H9 (cell line): Measurements from ENCODE around the gene MYO15A. TPM values are rescaled to one million over a fixed set of nuclear protein-coding genes. Genes with fewer than 3 reads are reported as not detected.

ENCODE experiments used
- DNase-seq: peaks from one replicate; pipeline ENCODE4 v3.0.0-alpha.2; 2017
- H2AFZ ChIP-seq: one replicate; pipeline ENCODE4 v1.6.1; 2013; ENCODE audit warnings: mild to moderate bottlenecking, low read length, control low read depth, moderate library complexity
- H2AK5ac ChIP-seq: 2 replicates; pipeline ENCODE4 v1.6.1; 2013; ENCODE audit warnings: low read length, control low read depth, mixed read lengths; ENCODE audit not compliant: insufficient read length
- H2BK120ac ChIP-seq: one replicate; pipeline ENCODE4 v1.6.1; 2013; ENCODE audit warnings: low read depth, mild to moderate bottlenecking, low read length, control low read depth, inconsistent platforms; ENCODE audit not compliant: poor library complexity, severe bottlenecking
- H2BK12ac ChIP-seq: 2 replicates; pipeline ENCODE4 v1.6.1; 2013; ENCODE audit warnings: low read length, control low read depth, mixed read lengths, low read depth; ENCODE audit not compliant: insufficient read length
- H2BK15ac ChIP-seq: 2 replicates; pipeline ENCODE4 v1.6.1; 2013; ENCODE audit warnings: low read depth, low read length, control low read depth
- H2BK20ac ChIP-seq: one replicate; pipeline ENCODE4 v1.6.1; 2013; ENCODE audit warnings: low read depth, mild to moderate bottlenecking, low read length, control low read depth, inconsistent platforms; ENCODE audit not compliant: poor library complexity, severe bottlenecking
- H2BK5ac ChIP-seq: 2 replicates; pipeline ENCODE4 v1.6.1; 2013; ENCODE audit warnings: low read length, control low read depth, mixed read lengths; ENCODE audit not compliant: insufficient read length
- H3K14ac ChIP-seq: 2 replicates; pipeline ENCODE4 v1.6.1; 2013; ENCODE audit warnings: low read length, control low read depth; ENCODE audit not compliant: insufficient read depth
- H3K18ac ChIP-seq: 2 replicates; pipeline ENCODE4 v1.6.1; 2013; ENCODE audit warnings: low read depth, mild to moderate bottlenecking, mixed read lengths, low read length, control low read depth; ENCODE audit not compliant: insufficient read length
- H3K23ac ChIP-seq: 2 replicates; pipeline ENCODE4 v1.6.1; 2013; ENCODE audit warnings: low read length, control low read depth, mixed read lengths, low read depth; ENCODE audit not compliant: insufficient read length
- H3K23me2 ChIP-seq: 2 replicates; pipeline ENCODE4 v1.6.1; 2013; ENCODE audit warnings: low read depth, mild to moderate bottlenecking, mixed read lengths, low read length, control low read depth; ENCODE audit not compliant: insufficient read length, poor library complexity, severe bottlenecking
- H3K27ac ChIP-seq: 2 replicates; pipeline ENCODE4 v1.5.1; 2013; ENCODE audit warnings: low read length, control low read depth, mixed read lengths, low read depth; ENCODE audit not compliant: insufficient read length
- H3K27me3 ChIP-seq: 2 replicates; pipeline ENCODE4 v1.6.1; 2013; ENCODE audit warnings: low read length, control low read depth, inconsistent platforms; ENCODE audit not compliant: insufficient read depth
- H3K4ac ChIP-seq: 2 replicates; pipeline ENCODE4 v1.6.1; 2013; ENCODE audit warnings: low read depth, mild to moderate bottlenecking, control low read depth, inconsistent platforms, low read length, moderate library complexity
- H3K4me1 ChIP-seq: 2 replicates; pipeline ENCODE4 v1.6.1; 2013; ENCODE audit warnings: low read length, control low read depth, inconsistent platforms; ENCODE audit not compliant: insufficient read depth
- H3K4me2 ChIP-seq: 2 replicates; pipeline ENCODE4 v1.6.1; 2013; ENCODE audit warnings: low read length, control low read depth, mixed read lengths; ENCODE audit not compliant: insufficient read length, insufficient read depth
- H3K56ac ChIP-seq: 2 replicates; pipeline ENCODE4 v1.6.1; 2013; ENCODE audit warnings: low read depth, mild to moderate bottlenecking, mixed read lengths, low read length, control low read depth; ENCODE audit not compliant: insufficient read length
- H3K79me1 ChIP-seq: 2 replicates; pipeline ENCODE4 v1.6.1; 2013; ENCODE audit warnings: low read depth, mild to moderate bottlenecking, moderate library complexity, low read length, control low read depth, inconsistent platforms; ENCODE audit not compliant: insufficient read depth, poor library complexity, severe bottlenecking
- H3K79me2 ChIP-seq: 2 replicates; pipeline ENCODE4 v1.6.1; 2013; ENCODE audit warnings: low read length, control low read depth, inconsistent platforms; ENCODE audit not compliant: insufficient read depth
- H3K9ac ChIP-seq: 2 replicates; pipeline ENCODE4 v1.6.1; 2013; ENCODE audit warnings: low read length, control low read depth, mixed read lengths; ENCODE audit not compliant: insufficient read length; ENCODE audit errors: extremely low read depth
- H3K9me3 ChIP-seq: one replicate; pipeline ENCODE4 v1.6.1; 2013; ENCODE audit warnings: low read depth, low read length, inconsistent platforms; ENCODE audit not compliant: control insufficient read depth
- H3T11ph ChIP-seq: one replicate; pipeline ENCODE4 v1.6.1; 2013; ENCODE audit warnings: mild to moderate bottlenecking, low read length, control low read depth, inconsistent platforms
- H4K20me1 ChIP-seq: one replicate; pipeline ENCODE4 v1.6.1; 2013; ENCODE audit not compliant: control insufficient read depth, insufficient read length, insufficient read depth
- H4K5ac ChIP-seq: 2 replicates; pipeline ENCODE4 v1.6.1; 2013; ENCODE audit warnings: low read depth, mild to moderate bottlenecking, mixed read lengths, low read length, control low read depth; ENCODE audit not compliant: insufficient read length
- H4K8ac ChIP-seq: replicated peaks from 2 replicates; pipeline ENCODE4 v1.6.1; 2013; ENCODE audit warnings: low read length, control low read depth, mixed read lengths, low read depth; ENCODE audit not compliant: insufficient read length
- H4K91ac ChIP-seq: 2 replicates; pipeline ENCODE4 v1.6.1; 2013; ENCODE audit warnings: low read depth, mild to moderate bottlenecking, moderate library complexity, mixed read lengths, low read length, control low read depth; ENCODE audit not compliant: insufficient read length
- H3K27ac Mint-ChIP-seq, 3 experiments: 2 replicates in 2 of 3; 3 replicates in 1 of 3; pipeline ENCODE4 v1.8.0; 2020 to 2021; ENCODE audit warnings: mixed read lengths in 3 of 3, mild to moderate bottlenecking in 1 of 3, moderate library complexity in 1 of 3
- H3K27me3 Mint-ChIP-seq: 2 replicates; pipeline ENCODE4 v1.8.0; 2021; ENCODE audit warnings: low read depth, mild to moderate bottlenecking, moderate library complexity, mixed read lengths
- H3K36me3 Mint-ChIP-seq, 3 experiments: 2 replicates in 2 of 3; 3 replicates in 1 of 3; pipeline ENCODE4 v1.8.0; 2020 to 2021; ENCODE audit warnings: low read depth in 3 of 3, mixed read lengths in 3 of 3; ENCODE audit not compliant: insufficient read depth in 1 of 3
- H3K4me1 Mint-ChIP-seq, 2 experiments: 2 replicates each; pipeline ENCODE4 v1.8.0; 2020; ENCODE audit warnings: mixed read lengths in 2 of 2
- H3K4me3 Mint-ChIP-seq, 2 experiments: 2 replicates in 1 of 2; 3 replicates in 1 of 2; pipeline ENCODE4 v1.8.0; 2020 to 2021; ENCODE audit warnings: mild to moderate bottlenecking in 2 of 2, mixed read lengths in 2 of 2, moderate library complexity in 1 of 2
- H3K9me3 Mint-ChIP-seq, 2 experiments: 2 replicates in 1 of 2; 3 replicates in 1 of 2; pipeline ENCODE4 v1.8.0; 2020; ENCODE audit warnings: mild to moderate bottlenecking in 2 of 2, mixed read lengths in 2 of 2, moderate library complexity in 1 of 2
- WGBS: extraction: QIAGEN DNeasy Blood & Tissue Kit; methylation state at CpG from one replicate; pipeline ENCODE4 v1.1.7; 2013; ENCODE audit warnings: missing lambda C conversion rate, low lambda C conversion rate, mixed read lengths; ENCODE audit not compliant: insufficient read length; ENCODE audit errors: extremely low coverage; 5-methylcytosine and 5-hydroxymethylcytosine counted together
- total RNA-seq: library from RNA; stranded (reverse); gene quantifications from 2 replicates; pipeline ENCODE4 v1.2.1, GENCODE V29; 2021
- TF ChIP-seq, protein P1 (sequence below): fragments of 200-600 bp; sonication (generic); conservative IDR thresholded peaks from 3 replicates; pipeline ENCODE4 v1.8.0; 2021; ENCODE audit warnings: antibody characterized with exemption, mild to moderate bottlenecking

Gene MYO15A
- total RNA-seq, 1 experiment from 2014 or later = 2.5 TPM

DNA sequence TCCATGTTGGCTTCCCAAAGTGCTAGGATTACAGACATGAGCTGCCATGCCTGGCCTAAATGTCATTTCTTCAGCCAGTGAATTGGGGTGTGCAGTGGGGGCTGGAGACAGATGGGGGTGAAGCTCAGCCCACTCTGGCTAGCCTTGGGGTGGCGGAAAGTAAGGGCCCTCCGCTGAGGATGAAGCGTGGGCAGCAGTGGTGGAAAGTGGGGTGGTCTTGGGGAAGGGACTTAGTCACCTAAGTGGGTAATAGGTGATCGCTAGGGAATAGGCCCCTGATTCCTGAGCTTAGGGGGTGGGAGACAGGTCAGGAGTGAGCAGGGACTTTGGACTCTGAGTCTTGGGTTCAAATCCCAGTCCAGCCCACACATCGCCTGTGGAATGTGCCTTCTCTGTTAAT, 119.1 kb downstream of the MYO15A start:
- H2BK5ac ChIP-seq = no peak overlapping the region
- H2BK20ac ChIP-seq = no peak overlapping the region
- H2BK120ac ChIP-seq = no peak overlapping the region
- no peak overlapping the region for H4K5ac ChIP-seq
- H3K9me3 ChIP-seq = no peaks in the 10 kb centered on the region
- peaks cover 25% of the 10 kb centered on the region; the same call in 1 of the 2 replicates for H3K79me2 ChIP-seq
- H3K23me2 ChIP-seq = peaks cover 11% of the 10 kb centered on the region
- no peak overlapping the region for H3K23ac ChIP-seq
- TF ChIP-seq, protein P1, sequence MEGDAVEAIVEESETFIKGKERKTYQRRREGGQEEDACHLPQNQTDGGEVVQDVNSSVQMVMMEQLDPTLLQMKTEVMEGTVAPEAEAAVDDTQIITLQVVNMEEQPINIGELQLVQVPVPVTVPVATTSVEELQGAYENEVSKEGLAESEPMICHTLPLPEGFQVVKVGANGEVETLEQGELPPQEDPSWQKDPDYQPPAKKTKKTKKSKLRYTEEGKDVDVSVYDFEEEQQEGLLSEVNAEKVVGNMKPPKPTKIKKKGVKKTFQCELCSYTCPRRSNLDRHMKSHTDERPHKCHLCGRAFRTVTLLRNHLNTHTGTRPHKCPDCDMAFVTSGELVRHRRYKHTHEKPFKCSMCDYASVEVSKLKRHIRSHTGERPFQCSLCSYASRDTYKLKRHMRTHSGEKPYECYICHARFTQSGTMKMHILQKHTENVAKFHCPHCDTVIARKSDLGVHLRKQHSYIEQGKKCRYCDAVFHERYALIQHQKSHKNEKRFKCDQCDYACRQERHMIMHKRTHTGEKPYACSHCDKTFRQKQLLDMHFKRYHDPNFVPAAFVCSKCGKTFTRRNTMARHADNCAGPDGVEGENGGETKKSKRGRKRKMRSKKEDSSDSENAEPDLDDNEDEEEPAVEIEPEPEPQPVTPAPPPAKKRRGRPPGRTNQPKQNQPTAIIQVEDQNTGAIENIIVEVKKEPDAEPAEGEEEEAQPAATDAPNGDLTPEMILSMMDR = no peak
- peak overlapping the region in 1 of 3 experiments; percentile 57; a peak in 4 of 7 replicates for H3K27ac Mint-ChIP-seq
- H4K91ac ChIP-seq = no peak overlapping the region
- no CpG with 5 or more reads among the region's 5 CpGs for WGBS
- H3K56ac ChIP-seq = no peak overlapping the region
- no peaks in the 10 kb centered on the region for H4K20me1 ChIP-seq
- H2BK15ac ChIP-seq = no peak overlapping the region
- H2AFZ ChIP-seq = no peak overlapping the region
- no peak overlapping the region for H3K4me2 ChIP-seq
- no peak for DNase-seq
- no peak overlapping the region for H3T11ph ChIP-seq
- no peak overlapping the region for H3K18ac ChIP-seq
- no peak overlapping the region for H3K27ac ChIP-seq
- peaks cover 4 to 9% (median 8%) of the 10 kb centered on the region in 3 experiments; a peak in 4 of 7 replicates for H3K36me3 Mint-ChIP-seq
- no peak overlapping the region for H2AK5ac ChIP-seq
- H3K79me1 ChIP-seq = peaks cover 9% of the 10 kb centered on the region
- H3K27me3 Mint-ChIP-seq = no peaks in the 10 kb centered on the region
- H3K9ac ChIP-seq = no peak overlapping the region
- H3K4me1 ChIP-seq = peaks cover 3% of the 10 kb centered on the region; the same call in 1 of the 2 replicates
- no peaks in the 10 kb centered on the region; a peak in 1 of 5 replicates for H3K9me3 Mint-ChIP-seq
- no peak overlapping the region; a peak in 1 of 5 replicates for H3K4me3 Mint-ChIP-seq
- H3K4ac ChIP-seq = no peak overlapping the region
- H3K4me1 Mint-ChIP-seq = peaks cover 24 to 36% of the 10 kb centered on the region in 2 experiments
- H3K14ac ChIP-seq = no peak overlapping the region
- H4K8ac ChIP-seq = no peak overlapping the region
- no peaks in the 10 kb centered on the region for H3K27me3 ChIP-seq
- H2BK12ac ChIP-seq = no peak overlapping the region
